SK-N-SH (cell line): ENCODE measurements around the gene COL4A2. TPM values are rescaled to one million over a fixed set of nuclear protein-coding genes. Genes with fewer than 3 reads are reported as not detected.

Experiments
- CTCF ChIA-PET: fragments of 300-600, 350-600 bp; formaldehyde crosslinking; extraction: SDS; loops from one replicate; lab custom pipeline; 2021; lab: Yijun Ruan, JAX
- POLR2A ChIA-PET: fragments of 350-600 bp; sonication (Branson Sonifier 250); formaldehyde crosslinking; extraction: SDS; loops from one replicate; lab custom pipeline; 2020; ENCODE audit warnings: antibody characterized with exemption, inconsistent platforms; lab: Yijun Ruan, JAX
- DNase-seq: peaks from one replicate; pipeline ENCODE4 v3.0.0; 2012
- H2AFZ ChIP-seq: fragments of 200-600 bp; sonication (generic); 2 replicates; pipeline ENCODE4 v1.8.1; 2016; ENCODE audit warnings: antibody characterized with exemption, mild to moderate bottlenecking, low read depth
- H3F3A ChIP-seq: fragments of 200-600 bp; sonication (generic); replicated peaks from 2 replicates; pipeline ENCODE3; 2016; ENCODE audit warnings: antibody characterized with exemption, mild to moderate bottlenecking; ENCODE audit not compliant: insufficient read depth
- H3K27ac ChIP-seq, 2 experiments: fragments of 200-500 bp in 1 of 2; fragments of 200-600 bp in 1 of 2; sonication (Bioruptor generic) in 1 of 2; sonication (generic), shearing (Covaris generic) in 1 of 2; 2 replicates each; pipeline versions ENCODE4 v1.5.1 to v1.6.1; 2014 to 2016; ENCODE audit warnings: low read depth in 2 of 2, inconsistent platforms in 1 of 2, low read length in 1 of 2, mild to moderate bottlenecking in 1 of 2, mixed read lengths in 1 of 2
- H3K27me3 ChIP-seq: fragments of 200-600 bp; sonication (generic), shearing (Covaris generic); 2 replicates; pipeline ENCODE4 v1.6.1; 2016; ENCODE audit warnings: mixed run types; ENCODE audit not compliant: insufficient read depth
- H3K36me3 ChIP-seq, 2 experiments: fragments of 200-500 bp in 1 of 2; fragments of 200-600 bp in 1 of 2; sonication (Bioruptor generic) in 1 of 2; sonication (generic) in 1 of 2; replicated peaks in 1 of 2; 2 replicates each; pipeline versions ENCODE3 to v1.5.1; 2014 to 2016; ENCODE audit warnings: low read length in 1 of 2, mild to moderate bottlenecking in 1 of 2; ENCODE audit not compliant: insufficient read depth in 2 of 2, control insufficient read depth in 1 of 2
- H3K4me1 ChIP-seq, 2 experiments: fragments of 200-500 bp in 1 of 2; fragments of 200-600 bp in 1 of 2; sonication (Bioruptor generic) in 1 of 2; sonication (generic), shearing (Covaris generic) in 1 of 2; 2 replicates each; pipeline versions ENCODE4 v1.5.1 to v1.6.1; 2014 to 2016; ENCODE audit warnings: low read depth in 1 of 2, low read length in 1 of 2, mixed run types in 1 of 2; ENCODE audit not compliant: insufficient read depth in 2 of 2, control insufficient read depth in 1 of 2
- H3K4me2 ChIP-seq: fragments of 200-600 bp; sonication (generic), shearing (Covaris generic); 2 replicates; pipeline ENCODE4 v1.6.1; 2017; ENCODE audit warnings: mixed run types
- H3K4me3 ChIP-seq, 2 experiments: fragments of 200-500 bp in 1 of 2; fragments of 200-600 bp in 1 of 2; sonication (Bioruptor generic) in 1 of 2; sonication (generic), shearing (Covaris generic) in 1 of 2; 2 replicates each; pipeline versions ENCODE4 v1.5.1 to v1.8.1; 2014 to 2016; ENCODE audit warnings: low read depth in 2 of 2, inconsistent platforms in 1 of 2, low read length in 1 of 2, mild to moderate bottlenecking in 1 of 2, mixed read lengths in 1 of 2, moderate library complexity in 1 of 2
- H3K79me2 ChIP-seq: fragments of 200-600 bp; sonication (generic); 2 replicates; pipeline ENCODE4 v1.8.1; 2017; ENCODE audit warnings: mild to moderate bottlenecking; ENCODE audit not compliant: insufficient read depth
- H3K9ac ChIP-seq: fragments of 200-600 bp; sonication (generic); 2 replicates; pipeline ENCODE4 v1.6.1; 2017; ENCODE audit warnings: mixed run types
- H3K9me2 ChIP-seq: fragments of 200-600 bp; sonication (generic); 2 replicates; pipeline ENCODE4 v1.6.1; 2017; ENCODE audit warnings: mixed run types
- H3K9me3 ChIP-seq: fragments of 200-600 bp; sonication (generic); 2 replicates; pipeline ENCODE4 v1.6.1; 2017; ENCODE audit warnings: mixed run types, mild to moderate bottlenecking, moderate library complexity
- H4K20me1 ChIP-seq: fragments of 200-600 bp; sonication (generic); 2 replicates; pipeline ENCODE4 v1.6.1; 2017; ENCODE audit warnings: mild to moderate bottlenecking, mixed run types; ENCODE audit not compliant: insufficient read depth
- CTCF ChIP-seq: fragments of 200-600 bp; sonication (generic); IDR thresholded peaks from 2 replicates; pipeline ENCODE4 v1.6.1; 2017; ENCODE audit warnings: antibody characterized with exemption, mild to moderate bottlenecking, moderate library complexity
- EP300 ChIP-seq, 2 experiments: IDR thresholded peaks; 2 replicates each; pipeline versions ENCODE4 v1.4.0 to v1.6.1; 2012; ENCODE audit warnings: borderline replicate concordance in 1 of 2, low read depth in 1 of 2, low read length in 1 of 2
- GATA2 ChIP-seq: sonication (generic); formaldehyde crosslinking; IDR thresholded peaks from 2 replicates; pipeline ENCODE4 v1.5.0; 2020; ENCODE audit warnings: mild to moderate bottlenecking, missing genetic modification reagents
- MXI1 ChIP-seq: IDR thresholded peaks from 2 replicates; pipeline ENCODE4 v1.6.1; 2012; ENCODE audit warnings: mild to moderate bottlenecking, low read depth, low read length, improper control_type of control experiment
- RAD21 ChIP-seq: IDR thresholded peaks from 2 replicates; pipeline ENCODE4 v1.6.1; 2012; ENCODE audit warnings: mild to moderate bottlenecking, low read length
- SIN3A ChIP-seq: IDR thresholded peaks from 2 replicates; pipeline ENCODE4 v1.6.1; 2012; ENCODE audit warnings: low read depth, mild to moderate bottlenecking, low read length, moderate library complexity, borderline replicate concordance
- WGBS: methylation state at CpG from one replicate; pipeline ENCODE4 v1.1.6; 2017; ENCODE audit warnings: low lambda C conversion rate; 5-methylcytosine and 5-hydroxymethylcytosine counted together
- polyA plus RNA-seq, 3 experiments: library from polyadenylated mRNA; depleted of rRNA; stranded (reverse); fragments of >200 nt; gene quantifications; 2 replicates each; pipeline ENCODE4 v1.2.3, GENCODE V29; 2012
- TF ChIP-seq, protein P1 (sequence below): IDR thresholded peaks from 2 replicates; pipeline ENCODE4; 2012
- TF ChIP-seq, protein P2 (sequence below): IDR thresholded peaks from 2 replicates; pipeline ENCODE4 v1.4.0; 2012; ENCODE audit warnings: low read depth, borderline replicate concordance
- TF ChIP-seq, protein P3 (sequence below): IDR thresholded peaks from 2 replicates; pipeline ENCODE4 v1.4.0; 2012; ENCODE audit warnings: low read depth

COL4A2 gene
- polyA plus RNA-seq, 1 of the 3 experiments (the other 2 are of a cell fraction): 137 TPM

DNA sequence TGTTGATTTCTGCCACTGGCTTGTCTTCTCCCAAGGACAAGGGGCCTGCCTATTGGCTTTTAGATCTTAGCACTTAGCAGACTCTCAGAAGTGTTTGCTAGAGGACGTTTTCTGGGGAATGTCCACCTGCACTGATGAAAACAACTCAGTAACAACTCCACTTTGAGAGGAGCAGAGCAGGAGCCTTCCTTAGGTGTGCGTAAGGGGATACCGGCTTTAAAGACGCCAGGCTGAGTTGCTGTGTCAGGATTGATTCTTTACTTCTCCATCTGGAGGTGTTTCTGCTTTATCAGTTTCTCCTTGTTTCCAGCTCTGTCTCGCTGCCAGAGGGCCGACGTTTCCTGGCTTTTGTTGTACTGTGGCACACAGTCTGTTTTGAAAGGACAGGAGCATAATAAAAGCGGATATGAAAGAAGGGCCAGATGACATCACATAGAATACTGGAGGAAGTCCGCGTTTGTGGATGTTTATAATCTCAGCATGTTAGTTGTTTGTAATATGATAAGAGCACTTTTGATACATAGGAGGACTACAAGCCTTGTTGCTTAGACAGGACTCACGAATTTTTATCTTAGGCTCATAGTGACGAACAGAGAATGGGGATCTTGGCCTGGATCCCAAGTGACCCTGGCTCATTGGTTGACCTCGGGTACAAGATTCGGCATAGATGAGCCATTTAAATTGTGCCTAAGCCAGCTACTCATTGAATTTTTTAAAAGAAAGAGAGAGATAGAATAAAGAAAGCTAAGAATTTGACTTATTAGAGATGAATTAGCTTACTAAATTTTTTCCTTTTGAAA, 34.6 kb downstream of the COL4A2 start:
- Histone ChIP-seq H3K27ac (peak overlapping the region in 1 of 2 experiments; percentile 85; a peak in 2 of 4 replicates), H3K27me3 (no peaks in the 10 kb centered on the region), H3K79me2 (peaks cover 98% of the 10 kb centered on the region), H3K9me3 (no peaks in the 10 kb centered on the region), H3K4me1 (peaks cover 2 to 33% of the 10 kb centered on the region in 2 experiments; a peak in 3 of 4 replicates), H3K36me3 (peaks cover 0 to 17% of the 10 kb centered on the region in 2 experiments), H3F3A (peaks cover 19% of the 10 kb centered on the region), H3K9me2 (no peaks in the 10 kb centered on the region), H3K9ac (no peak overlapping the region), H3K4me2 (no peak overlapping the region), H3K4me3 (no peak overlapping the region), H4K20me1 (no peaks in the 10 kb centered on the region), H2AFZ (no peak overlapping the region)
- ChIA-PET POLR2A (interaction anchor here (1.4 kb wide), 1 partner anchor 35 kb away, joined by 3 read pairs; the partner anchor contains the start of genes COL4A1 and COL4A2), CTCF (interaction anchor here (1.0 to 1.4 kb wide), 2 partner anchors 10 to 18 kb away, joined by 3 to 6 read pairs; no protein-coding TSS in a partner anchor)
- DNase-seq: peak; percentile 55
- 83% methylated on average over 14 of the region's 14 CpGs for WGBS
- TF ChIP-seq RAD21 (no peak), SIN3A (no peak), EP300 (IDR thresholded peaks at IDR 0.05; ENCODE audit: borderline replicate concordance in 1 of 2, low read depth in 1 of 2, low read length in 1 of 2) (no peak), MXI1 (no peak), CTCF (no peak), GATA2 (CRISPR knock-in tag) (no peak)

- H3K79me2 ChIP-seq: peaks cover 90% of the 10 kb centered on the region
- peak overlapping the region in 1 of 2 experiments; percentile 85; a peak in 2 of 4 replicates for H3K27ac ChIP-seq
- ChIA-PET CTCF (interaction anchor here (1.2 to 1.4 kb wide), 2 partner anchors 9 to 36 kb away, joined by 3 to 6 read pairs; no protein-coding TSS in a partner anchor), POLR2A (no interaction called here)
- TF ChIP-seq, protein P1, sequence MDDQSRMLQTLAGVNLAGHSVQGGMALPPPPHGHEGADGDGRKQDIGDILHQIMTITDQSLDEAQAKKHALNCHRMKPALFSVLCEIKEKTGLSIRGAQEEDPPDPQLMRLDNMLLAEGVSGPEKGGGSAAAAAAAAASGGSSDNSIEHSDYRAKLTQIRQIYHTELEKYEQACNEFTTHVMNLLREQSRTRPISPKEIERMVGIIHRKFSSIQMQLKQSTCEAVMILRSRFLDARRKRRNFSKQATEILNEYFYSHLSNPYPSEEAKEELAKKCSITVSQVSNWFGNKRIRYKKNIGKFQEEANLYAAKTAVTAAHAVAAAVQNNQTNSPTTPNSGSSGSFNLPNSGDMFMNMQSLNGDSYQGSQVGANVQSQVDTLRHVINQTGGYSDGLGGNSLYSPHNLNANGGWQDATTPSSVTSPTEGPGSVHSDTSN: no peak
- TF ChIP-seq, protein P2, sequence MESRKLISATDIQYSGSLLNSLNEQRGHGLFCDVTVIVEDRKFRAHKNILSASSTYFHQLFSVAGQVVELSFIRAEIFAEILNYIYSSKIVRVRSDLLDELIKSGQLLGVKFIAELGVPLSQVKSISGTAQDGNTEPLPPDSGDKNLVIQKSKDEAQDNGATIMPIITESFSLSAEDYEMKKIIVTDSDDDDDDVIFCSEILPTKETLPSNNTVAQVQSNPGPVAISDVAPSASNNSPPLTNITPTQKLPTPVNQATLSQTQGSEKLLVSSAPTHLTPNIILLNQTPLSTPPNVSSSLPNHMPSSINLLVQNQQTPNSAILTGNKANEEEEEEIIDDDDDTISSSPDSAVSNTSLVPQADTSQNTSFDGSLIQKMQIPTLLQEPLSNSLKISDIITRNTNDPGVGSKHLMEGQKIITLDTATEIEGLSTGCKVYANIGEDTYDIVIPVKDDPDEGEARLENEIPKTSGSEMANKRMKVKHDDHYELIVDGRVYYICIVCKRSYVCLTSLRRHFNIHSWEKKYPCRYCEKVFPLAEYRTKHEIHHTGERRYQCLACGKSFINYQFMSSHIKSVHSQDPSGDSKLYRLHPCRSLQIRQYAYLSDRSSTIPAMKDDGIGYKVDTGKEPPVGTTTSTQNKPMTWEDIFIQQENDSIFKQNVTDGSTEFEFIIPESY: no peak
- TF ChIP-seq, protein P3, sequence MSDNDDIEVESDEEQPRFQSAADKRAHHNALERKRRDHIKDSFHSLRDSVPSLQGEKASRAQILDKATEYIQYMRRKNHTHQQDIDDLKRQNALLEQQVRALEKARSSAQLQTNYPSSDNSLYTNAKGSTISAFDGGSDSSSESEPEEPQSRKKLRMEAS: no peak
- TF ChIP-seq GATA2 (CRISPR knock-in tag): no peak
- no peak overlapping the region for H3K4me3 ChIP-seq
- H3F3A ChIP-seq: peaks cover 28% of the 10 kb centered on the region
- no peak overlapping the region for H3K4me2 ChIP-seq
- no peaks in the 10 kb centered on the region for H3K27me3 ChIP-seq
- H3K9me3 ChIP-seq: no peaks in the 10 kb centered on the region
- DNase-seq: no peak
- no peaks in the 10 kb centered on the region for H4K20me1 ChIP-seq
- peaks cover 0 to 17% of the 10 kb centered on the region in 2 experiments for H3K36me3 ChIP-seq
- H3K4me1 ChIP-seq: peaks cover 10 to 29% of the 10 kb centered on the region in 2 experiments; a peak in 3 of 4 replicates
- no peaks in the 10 kb centered on the region for H3K9me2 ChIP-seq
- H3K9ac ChIP-seq: no peak overlapping the region
- H2AFZ ChIP-seq: no peak overlapping the region
- WGBS: 95% methylated on average over 7 of the region's 9 CpGs
These were observed 35.4 kb downstream of the COL4A2 start for GRCh38 chr13:110342474-110342873.
